Stimulated activated CD8-positive, alpha-beta memory T cell treated with anti-CD3 and anti-CD28 coated beads, Interleukin-7, amount 100 ng/mL, for 24 hours (primary cell): Measurements from ENCODE around the gene SORCS2.

Experiments
- DNase-seq: peaks from one replicate; pipeline ENCODE4 v3.0.0-alpha.2; 2020; ENCODE audit warnings: low read depth

SORCS2 gene

GRCh38 chr4:7377223-7377865 lies 185.0 kb downstream of the SORCS2 start:
- no peak for DNase-seq

GRCh38 chr4:7379186-7379585 lies 186.8 kb downstream of the SORCS2 start:
- no peak for DNase-seq

- DNase-seq = no peak
Observed at GRCh38 chr4:7379719-7380118, 187.4 kb downstream of the SORCS2 start.

GRCh38 chr4:7381221-7381889 lies 189.0 kb downstream of the SORCS2 start:
- no peak for DNase-seq

GRCh38 chr4:7381890-7382633 lies 189.7 kb downstream of the SORCS2 start:
- no peak for DNase-seq

- no peak for DNase-seq
Observed at GRCh38 chr4:7382634-7383014, 190.3 kb downstream of the SORCS2 start.

GRCh38 chr4:7383266-7383665 lies 190.9 kb downstream of the SORCS2 start:
- no peak for DNase-seq

- DNase-seq = no peak
Observed at GRCh38 chr4:7384003-7384928, 191.9 kb downstream of the SORCS2 start.

GRCh38 chr4:7384929-7385890 lies 192.9 kb downstream of the SORCS2 start:
- no peak for DNase-seq

- DNase-seq = no peak
Observed at GRCh38 chr4:7387925-7388324, 195.6 kb downstream of the SORCS2 start.

- DNase-seq = no peak
Observed at GRCh38 chr4:7388627-7389026, 196.3 kb downstream of the SORCS2 start.

- DNase-seq = no peak
Observed at GRCh38 chr4:7389101-7389701, 196.9 kb downstream of the SORCS2 start.

- no peak for DNase-seq
Observed at GRCh38 chr4:7389719-7390118, 197.4 kb downstream of the SORCS2 start.

- DNase-seq = no peak
Observed at GRCh38 chr4:7390336-7390735, 198.0 kb downstream of the SORCS2 start.

- no peak for DNase-seq
Observed at GRCh38 chr4:7390906-7391636, 198.7 kb downstream of the SORCS2 start.

- no peak for DNase-seq
Observed at GRCh38 chr4:7391637-7392437, 199.5 kb downstream of the SORCS2 start.

GRCh38 chr4:7392438-7393421 lies 200.4 kb downstream of the SORCS2 start:
- DNase-seq = no peak
